Colon (tissue), 2 donors: ENCODE results near the gene SLC16A8.

Experiments
- FAIRE-seq: peaks from 2 replicates; lab custom pipeline; 2012; peaks lifted over from hg19 to GRCh38; lab: Jason Lieb, UNC
- donor health status: control.
- donor health status: control.

SLC16A8 gene

GRCh38 chr22:38028344-38029130 is 55.4 kb downstream of the SLC16A8 start:
- no peak for FAIRE-seq
